HG02885 (cell line): ENCODE measurements around the gene RICTOR.
"Not testable (repeated sequence)": the region's sequence is repeated elsewhere in the genome, so short reads cannot be mapped to it uniquely, and the experiment has no call there.

Experiments used
- ATAC-seq: cut with Tn5 transposase; IDR thresholded peaks from one replicate; pipeline ENCODE4 v1.9.1; 2021; ENCODE audit warnings: mild to moderate bottlenecking; ENCODE audit not compliant: unreplicated experiment, poor library complexity

RICTOR gene

DNA sequence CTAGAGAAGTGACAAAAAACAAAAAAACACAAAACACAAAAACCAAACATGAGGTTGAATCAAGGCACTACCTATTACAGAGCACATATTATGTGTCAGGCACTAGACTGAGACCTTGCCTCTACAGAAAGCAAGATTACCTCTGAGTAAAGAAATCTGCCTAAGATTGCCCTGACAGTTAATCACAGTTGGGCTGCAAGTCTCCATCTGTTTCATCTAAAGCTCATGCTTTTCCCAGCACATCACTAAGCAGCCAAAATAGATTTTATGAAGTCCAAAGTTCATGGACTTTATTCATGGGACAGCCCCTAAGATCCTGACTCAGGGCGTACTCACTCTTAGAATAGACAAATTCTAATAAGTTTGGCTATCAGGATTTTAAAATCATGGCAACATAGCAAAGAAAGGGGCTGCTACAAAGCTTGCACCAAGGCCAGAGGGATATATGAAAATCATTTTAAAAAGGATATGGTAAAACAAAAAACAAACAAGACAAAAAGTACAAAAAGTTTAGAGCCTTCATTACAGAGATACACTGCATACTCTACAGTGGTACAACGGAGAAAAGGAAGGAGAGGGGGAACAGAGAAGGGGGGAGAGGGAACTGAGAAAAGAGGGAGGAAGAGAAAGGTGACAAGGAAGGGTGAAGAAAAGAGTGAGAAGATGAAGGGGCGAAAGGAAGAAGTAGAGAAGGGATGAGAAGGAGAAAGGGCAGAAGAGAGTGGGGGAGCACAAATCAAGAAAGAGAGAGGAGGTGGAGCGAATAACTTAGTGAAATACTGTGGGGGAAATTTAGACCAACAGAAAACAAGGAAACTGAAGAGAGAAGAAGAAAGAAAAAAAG is 58.2 kb downstream of the RICTOR start:
- ATAC-seq, result no peak

DNA sequence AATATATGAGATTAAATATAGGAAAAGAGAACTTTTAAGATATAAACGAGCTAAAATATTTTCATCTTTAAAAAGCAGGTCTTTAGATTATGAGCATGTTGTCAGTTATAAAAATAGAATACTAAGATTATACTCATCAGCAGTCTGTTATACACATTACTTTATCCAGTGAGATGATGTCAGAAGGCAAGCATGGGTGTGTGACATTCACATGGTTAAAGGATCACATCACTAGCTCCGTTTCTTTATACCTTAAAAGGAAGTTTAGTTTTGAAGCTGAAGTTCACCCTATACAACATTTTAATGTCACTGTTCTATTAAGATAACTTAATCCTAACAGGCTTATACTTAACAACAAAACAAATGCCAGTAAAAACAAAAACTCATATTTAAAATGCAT is 59.6 kb downstream of the RICTOR start:
- no peak for ATAC-seq

DNA sequence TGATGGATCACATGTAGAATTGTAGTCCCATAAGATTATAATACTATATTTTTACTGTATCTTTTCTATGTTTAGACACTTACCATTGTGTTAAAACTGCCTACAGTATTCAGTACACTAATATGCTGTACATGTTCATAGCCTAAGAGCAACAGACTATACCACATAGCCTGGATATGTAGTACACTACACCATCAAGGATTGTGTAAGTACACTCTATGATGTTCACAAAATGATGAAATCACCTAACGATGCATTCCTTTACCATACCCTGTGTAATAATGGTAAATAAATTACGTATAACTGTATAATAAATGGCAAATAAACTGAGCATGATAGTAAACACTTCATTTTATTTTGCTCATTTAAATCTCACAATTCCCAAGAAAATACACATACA is 60.3 kb downstream of the RICTOR start:
- no peak for ATAC-seq

DNA sequence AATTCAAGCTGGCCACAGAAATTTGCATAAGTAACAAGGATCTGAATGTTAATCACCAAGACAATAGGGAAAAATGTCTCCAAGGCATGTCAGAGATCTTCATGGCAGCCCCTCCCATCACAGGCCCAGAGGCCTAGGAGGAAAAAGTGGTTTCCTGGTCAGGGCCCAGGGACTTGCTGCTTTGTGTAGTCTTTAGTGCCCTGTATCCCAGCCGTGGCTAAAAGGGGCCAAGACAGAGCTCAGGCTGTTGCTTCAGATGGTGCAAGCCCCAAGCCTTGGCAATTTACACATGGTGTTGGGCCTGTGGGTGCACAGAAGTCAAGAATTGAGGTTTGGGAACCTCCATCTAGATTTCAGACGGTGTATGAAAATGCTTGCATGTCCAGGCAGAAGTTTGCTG is 63.2 kb downstream of the RICTOR start:
- not testable (repeated sequence) for ATAC-seq

DNA sequence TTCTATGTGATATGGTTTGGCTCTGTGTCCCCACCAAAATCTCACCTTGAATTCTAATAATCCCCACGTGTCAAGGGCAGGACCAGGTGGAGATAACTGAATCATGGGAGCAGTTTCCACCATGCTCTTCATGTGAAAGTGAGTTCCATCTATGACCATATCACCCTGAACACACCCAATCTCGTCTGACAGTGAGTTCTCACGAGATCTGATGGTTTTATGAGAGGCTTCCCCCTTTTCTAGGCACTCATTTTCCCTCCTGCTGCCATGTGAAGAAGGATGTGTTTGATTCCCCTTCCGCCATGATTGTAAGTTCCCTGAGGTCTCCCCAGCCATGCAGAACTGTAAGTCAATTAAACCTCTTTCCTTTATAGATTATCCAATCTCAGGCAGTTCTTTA is 64.2 kb downstream of the RICTOR start:
- no peak for ATAC-seq

DNA sequence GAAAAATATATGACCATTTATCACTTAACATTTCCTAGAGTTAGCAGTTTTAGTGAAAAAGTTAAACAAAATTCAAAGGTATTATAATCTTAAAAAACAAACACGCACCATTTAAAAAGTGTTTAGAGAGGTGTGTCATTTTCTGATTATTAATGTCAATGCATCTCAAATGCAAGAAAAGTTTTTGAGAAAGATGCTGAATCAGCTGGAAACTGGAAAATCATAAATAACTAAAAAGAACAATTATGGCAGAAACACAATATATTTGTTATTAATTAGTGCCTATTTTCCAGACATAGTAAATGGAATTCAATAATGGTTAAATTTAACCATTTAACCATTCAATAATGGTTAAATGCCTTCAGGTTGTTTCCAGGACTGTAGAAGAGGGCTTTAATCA is 64.9 kb downstream of the RICTOR start:
- ATAC-seq, result no peak

DNA sequence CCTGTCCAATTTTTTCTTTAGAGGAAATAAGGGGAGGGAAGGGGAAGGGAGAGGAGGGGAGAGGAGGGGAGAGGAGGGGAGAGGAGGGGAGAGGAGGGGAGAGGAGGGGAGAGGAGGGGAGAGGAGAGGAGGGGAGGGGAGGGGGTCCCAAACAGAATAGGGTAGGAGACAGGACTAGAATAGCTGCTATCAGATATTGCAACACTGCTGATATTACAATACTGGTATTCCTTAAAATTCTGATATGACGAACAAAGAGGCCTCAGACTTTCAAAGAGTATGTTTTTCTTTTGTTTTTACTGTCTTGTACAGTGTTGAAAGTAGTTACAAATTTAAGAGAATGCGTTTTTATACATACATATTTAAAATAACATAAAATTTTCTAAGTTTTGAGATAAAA is 67.5 kb downstream of the RICTOR start:
- no peak for ATAC-seq

DNA sequence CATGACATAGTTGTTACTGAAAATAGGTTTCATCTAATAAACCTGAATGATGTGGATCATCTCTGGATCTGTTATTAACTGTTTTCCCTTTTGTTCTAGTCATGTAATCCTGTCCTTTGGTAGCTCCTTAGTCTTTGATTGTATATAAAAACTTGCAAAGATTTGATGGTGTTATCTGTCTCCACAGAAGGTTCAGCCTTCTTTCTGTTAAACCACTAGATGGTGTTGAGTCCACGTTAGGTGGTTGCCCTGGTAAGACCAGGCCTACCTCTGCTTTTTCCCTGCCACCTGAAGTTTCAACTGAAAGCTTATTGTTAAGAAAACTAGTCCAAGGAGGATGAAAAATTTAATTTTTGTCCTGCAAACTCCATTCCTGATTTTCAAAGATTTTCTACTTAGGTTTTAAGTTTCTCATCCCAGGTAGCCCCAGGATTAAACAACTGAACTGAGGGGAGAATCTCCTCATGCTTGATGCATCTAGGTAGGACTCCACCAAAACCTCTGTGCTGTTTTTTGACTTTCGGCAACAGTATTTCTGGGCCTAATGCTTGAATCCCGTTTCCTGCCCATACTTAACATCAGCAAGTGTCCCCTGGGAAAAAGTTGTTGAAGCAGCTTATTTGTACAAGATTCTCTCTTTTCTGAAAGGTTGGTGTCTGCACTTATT is 68.5 kb downstream of the RICTOR start:
- no peak for ATAC-seq

DNA sequence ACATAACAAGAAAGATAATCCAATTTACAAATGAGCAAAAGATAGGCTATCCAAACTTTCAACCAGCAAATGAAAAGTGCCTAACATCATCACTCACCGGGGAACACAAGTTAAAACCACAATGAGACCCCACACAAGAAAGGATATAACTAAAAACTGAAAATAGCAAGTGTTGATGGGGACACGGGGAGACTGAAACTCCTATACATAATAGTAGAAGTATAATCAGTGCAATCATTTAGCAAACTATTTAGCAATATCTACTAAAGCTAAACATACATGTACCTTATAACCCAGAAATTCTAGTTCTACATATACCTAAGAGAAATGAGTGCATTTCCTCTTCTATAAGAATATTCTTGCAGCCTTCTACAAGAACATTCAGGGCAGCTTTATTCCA is 72.5 kb downstream of the RICTOR start:
- ATAC-seq, result no peak

DNA sequence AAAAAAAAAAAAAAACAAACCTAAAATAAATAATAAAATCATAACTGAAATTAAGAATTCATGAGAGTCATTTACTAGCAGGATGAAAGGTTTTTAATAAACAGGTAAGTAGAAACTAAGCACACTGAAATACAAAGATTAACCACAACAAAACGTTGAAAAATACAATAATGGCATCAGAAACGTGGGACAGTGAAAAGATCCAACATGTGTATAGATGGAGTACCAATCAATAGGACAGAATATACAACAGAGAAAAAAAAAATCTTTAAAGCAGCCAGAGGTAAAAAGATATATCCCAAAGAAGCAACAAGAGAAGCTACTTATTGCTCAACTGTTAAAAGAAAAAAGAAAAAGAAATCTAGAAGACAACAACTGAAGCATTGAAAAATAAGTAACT is 75.2 kb downstream of the RICTOR start:
- no peak for ATAC-seq

DNA sequence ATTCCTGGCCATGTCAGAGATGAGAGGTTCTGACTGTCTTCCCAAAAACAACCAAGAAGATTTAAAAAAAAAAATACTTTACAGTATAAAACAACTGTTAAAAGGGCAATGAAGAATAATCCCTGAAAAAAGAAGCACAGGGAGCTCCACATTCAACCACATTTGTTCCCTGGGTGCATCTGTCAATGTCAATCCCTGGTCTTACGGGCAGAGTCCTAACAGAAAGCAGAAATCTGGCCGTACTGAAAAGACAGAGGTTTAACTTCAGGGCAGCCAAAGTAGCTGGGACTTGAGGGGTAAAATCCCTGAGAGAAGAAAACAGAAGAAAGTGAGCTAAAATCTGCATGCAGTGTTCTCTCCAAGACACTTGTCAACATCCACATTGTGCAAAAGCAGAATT is 76.6 kb downstream of the RICTOR start:
- ATAC-seq, result no peak

DNA sequence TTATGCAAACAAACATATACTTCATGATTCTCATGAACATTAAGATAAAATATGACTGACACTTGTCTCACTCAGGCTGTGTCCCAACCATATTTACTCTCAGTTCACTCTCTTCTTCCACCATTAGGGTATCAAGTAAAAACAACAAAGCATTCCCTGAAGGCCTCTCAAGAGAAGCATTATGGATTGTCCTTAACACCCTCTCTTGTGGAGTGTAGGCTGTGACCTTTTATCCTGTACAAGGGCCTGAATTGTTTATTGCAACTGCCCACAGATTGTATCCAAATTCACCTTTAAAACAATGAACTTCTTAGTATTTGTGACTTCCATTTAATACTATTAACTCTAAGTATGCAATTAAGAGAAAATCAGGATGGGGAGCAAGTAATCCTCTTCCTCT is 78.1 kb downstream of the RICTOR start:
- no peak for ATAC-seq

DNA sequence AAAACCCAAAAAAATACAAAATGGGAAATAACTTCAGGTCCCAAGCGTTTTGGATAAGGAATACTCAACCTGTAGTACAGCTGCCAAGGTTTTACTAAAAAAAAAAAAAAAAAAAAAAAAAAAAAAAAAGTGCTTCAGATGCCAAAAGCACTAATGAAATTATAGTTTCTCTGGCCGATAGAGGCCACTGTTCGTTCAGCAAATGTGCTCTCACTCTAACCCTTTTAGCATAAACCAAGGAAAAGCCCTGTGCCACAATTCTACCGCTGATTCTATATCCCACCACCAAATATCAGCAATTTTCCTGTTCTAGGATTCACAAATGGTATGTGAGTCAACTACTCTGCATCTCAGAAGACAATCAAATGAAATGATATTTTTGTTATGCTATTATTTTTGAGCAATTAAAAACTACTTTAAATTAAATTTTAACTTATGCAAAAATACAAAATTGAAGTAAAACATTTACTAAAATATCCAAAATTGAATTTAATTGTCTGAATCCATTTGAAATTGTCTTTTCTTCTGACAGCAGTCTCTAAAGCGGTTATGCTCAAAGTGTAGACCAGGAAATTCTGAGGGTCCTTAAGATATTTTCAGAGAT is 79.8 kb downstream of the RICTOR start:
- peak; percentile 75 for ATAC-seq

DNA sequence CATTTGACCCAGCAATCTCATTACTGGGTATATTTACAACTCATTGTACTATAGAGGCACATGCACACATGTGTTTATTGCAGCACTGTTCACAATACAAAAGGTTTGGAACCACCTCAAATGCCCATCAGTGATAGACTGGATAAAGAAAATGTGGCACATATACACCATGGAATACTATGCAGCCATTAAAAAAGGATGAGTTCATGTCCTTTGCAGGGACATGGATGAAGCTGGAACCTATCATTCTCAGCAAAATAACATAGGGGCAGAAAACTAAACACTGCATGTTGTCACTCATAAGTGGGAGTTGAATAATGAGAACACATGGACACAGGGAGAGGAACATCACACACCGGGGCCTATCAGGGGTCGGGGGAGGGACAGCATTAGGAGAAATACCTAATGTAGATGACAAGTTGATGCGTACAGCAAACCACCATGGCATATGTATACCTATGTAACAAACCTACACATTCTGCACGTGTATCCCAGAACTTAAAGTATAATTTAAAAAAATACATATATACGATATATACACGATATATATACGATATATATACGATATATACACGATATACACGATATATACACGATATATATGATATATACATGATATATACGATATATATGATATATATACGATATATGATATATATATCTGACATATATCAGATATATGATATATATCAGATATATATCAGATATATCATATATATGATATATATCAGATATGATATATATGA is 84.1 kb downstream of the RICTOR start:
- ATAC-seq, result not testable (repeated sequence)

DNA sequence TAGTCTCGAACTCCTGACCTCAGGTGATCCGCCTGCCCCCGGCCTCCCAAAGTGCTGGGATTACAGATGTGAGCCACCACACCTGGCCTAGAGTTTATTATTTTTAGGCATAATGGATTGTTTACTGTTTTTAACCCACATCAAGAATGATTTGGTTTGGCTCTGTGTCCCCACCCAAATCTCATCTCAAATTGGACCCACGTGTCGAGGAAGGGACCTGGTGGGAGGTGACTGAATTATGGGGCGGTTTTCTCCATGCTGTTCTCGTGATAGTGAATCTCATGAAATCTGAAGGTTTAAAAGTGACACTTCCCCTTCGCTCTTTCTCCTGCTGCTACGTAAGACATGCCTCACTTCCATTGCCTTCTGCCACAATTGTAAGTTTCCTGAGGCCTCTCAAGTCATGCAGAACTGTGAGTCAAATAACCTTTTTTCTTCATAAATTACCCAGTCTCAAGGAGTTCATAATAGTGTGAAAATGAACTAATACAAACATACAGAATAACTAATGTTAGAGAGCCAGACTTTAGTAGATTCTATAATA is 88.2 kb downstream of the RICTOR start:
- no peak for ATAC-seq

DNA sequence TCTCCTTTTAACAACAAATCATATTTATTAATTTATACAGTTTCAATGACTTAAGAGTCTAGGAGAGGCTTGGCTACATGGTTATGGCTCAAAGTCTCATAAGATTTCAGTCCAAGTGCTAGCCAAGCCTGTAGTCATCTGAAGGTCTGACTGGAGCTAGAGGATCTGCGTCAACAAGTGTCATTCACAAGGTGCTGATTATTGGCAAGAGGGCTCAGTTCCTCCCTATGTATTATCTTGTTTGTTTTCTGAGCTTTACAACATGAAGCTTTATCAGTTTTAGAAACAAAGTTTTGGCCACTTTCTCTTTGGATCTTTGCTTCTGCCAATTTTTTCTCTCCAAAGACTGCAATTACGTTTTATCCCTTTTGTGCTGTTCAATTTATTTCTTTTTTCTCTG is 94.7 kb downstream of the RICTOR start:
- ATAC-seq, result no peak

DNA sequence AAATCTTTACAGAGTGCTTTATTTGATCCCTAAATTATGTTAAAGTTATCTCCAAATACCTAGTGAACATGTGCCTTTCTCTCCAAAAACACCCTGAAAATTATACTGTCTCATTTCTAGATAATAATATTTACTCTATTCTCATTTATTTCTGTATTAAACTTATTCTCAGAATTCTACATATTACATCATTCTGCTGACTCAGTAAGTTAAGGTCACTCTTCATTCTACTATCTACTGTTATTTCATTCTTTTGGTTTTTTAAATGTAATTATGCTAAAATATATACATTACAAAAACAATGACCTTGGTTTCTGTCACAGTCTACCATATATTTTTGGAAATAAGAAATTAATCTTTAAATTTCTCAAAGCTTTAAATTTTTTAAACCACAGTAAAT is 96.2 kb downstream of the RICTOR start:
- ATAC-seq, result no peak

DNA sequence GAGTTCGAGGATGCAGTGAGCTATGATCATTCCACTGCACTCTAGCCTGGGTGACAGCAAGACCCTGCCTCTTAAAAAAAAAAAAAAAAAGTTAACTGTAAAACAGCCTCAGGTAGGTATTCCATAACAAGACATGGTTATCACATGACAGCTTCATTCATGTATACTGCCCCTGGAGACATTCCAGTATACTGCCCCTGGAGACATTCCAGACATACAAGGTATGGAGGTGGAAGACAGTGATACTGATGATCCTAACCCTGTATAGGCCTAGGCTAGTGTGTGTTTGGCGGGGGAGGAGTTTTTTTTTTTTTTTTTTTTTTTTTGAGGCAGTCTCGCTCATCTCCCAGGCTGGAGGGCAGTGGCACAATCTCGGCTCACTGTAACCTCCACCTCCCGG is 105.5 kb downstream of the RICTOR start:
- no peak for ATAC-seq

DNA sequence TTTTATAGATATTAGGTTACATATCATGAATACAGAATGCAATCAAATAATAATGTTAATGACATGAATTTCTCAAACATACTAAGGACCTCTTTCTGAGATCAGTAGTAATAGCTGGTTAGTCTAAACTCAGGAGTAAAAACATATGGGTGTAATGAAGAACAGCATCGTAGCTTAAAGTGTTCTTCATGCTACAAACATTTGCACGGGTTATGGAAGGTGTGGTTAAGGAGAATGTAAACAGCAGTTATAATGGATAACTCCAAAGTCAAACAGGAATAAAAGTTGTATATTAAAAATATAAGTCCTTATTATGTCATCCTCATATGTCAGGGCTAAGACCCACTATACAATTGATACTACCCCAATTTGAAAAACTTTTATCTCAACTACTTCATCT is 112.5 kb downstream of the RICTOR start:
- ATAC-seq, result no peak

DNA sequence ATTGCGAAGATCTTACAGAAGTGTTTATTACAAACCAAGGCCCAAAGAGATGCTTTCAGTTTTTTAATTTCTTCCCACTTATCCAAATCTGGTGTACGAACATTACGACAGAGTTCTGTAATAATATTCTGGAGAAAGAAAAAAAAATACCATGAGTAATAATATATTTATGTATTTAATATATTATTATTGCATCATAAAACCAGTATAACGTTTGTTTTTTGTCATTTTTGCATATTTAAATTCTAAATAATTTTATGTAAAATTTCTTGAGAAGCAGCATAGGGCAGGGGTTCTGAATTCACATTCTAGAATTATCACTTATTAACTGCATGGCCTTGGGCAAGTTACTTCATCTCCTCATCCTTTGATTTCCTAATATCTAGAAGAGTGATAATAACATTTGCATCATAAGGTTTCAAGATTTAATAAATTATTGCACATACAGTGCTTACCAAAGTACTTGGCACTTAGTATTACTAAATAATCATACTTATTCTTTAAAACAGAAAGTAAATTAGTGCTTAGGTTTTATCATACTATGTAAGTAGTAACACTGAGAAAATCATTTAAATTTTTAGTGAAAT is 120.7 kb downstream of the RICTOR start:
- no peak for ATAC-seq
